Measurements from ENCODE around the gene FOXP1.
A peak's percentile ranks its signal among the peaks of the same experiment; 100 is the strongest.

Gene FOXP1

GRCh38 chr3:71583566-71584393 is at the start of gene FOXP1:
Gene FOXP1, minus strand, starts transcription at chr3:71583728. Its CDS starts 385,347 bp downstream, at chr3:71198381.
- DNase-seq: peak; percentile 87

DNA sequence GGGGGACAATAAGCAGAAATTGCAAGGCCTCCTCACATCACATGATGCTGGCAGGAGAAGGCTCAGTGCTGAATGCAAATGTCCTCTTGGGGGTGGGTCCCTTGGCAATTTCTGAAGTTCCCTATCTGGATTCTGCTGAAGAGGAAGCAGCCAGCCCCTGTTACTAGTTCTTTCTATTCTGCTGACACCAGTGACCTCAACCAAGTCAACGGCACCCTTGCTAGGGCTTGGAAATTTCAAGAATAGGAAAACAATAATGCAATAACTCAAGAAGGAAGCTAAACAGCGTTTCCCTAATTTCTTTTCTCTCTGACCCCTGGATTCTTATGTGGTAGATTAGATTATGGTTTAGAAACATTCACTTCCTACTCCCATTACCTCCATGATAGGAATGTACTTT is 46.2 kb upstream of the FOXP1 start:
- no peak for DNase-seq

DNA sequence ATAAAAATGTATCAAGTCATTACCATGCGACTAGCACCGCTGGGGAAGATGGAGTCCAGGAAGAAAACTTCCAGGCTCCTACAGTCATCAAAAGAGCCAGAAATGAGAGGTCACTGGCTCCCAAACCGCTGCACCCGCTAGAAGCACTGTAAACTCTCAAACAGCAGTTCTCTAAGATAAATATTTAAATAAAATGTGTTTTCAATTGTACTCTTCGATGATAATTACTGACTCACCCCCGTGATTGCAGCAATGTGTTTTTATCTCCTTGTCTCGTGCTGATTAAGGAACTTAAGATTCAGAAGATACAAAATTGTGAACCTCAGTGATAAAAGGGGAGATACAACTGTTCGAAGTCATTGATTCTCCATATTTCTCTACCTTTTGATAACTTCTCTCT is 45.8 kb upstream of the FOXP1 start:
- DNase-seq: no peak

DNA sequence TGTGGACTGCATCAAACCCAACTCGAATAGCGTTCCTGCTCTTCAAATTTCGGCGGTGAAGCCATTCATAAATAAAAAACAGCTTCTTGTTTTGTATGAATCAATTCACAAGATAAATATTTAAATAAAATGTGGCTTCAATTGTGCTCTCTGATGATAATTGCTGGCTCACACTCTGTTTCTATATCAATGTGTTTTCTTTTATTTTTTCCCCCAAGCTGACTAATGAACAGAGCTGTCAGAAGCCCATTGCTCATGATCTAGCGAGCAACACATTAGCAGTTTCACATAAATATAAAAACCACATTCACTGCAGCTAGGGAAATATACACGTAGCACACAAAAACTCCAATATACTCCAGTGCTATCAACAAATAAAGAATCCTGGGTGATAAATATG is 45.0 kb upstream of the FOXP1 start:
- no peak for DNase-seq

GRCh38 chr3:71625676-71626075 is 42.1 kb upstream of the FOXP1 start:
- DNase-seq: no peak

- DNase-seq: no peak
Measured at GRCh38 chr3:71621825-71622537, 38.5 kb upstream of the FOXP1 start.

- DNase-seq: no peak
Measured at GRCh38 chr3:71618538-71618937, 35.0 kb upstream of the FOXP1 start.

DNA sequence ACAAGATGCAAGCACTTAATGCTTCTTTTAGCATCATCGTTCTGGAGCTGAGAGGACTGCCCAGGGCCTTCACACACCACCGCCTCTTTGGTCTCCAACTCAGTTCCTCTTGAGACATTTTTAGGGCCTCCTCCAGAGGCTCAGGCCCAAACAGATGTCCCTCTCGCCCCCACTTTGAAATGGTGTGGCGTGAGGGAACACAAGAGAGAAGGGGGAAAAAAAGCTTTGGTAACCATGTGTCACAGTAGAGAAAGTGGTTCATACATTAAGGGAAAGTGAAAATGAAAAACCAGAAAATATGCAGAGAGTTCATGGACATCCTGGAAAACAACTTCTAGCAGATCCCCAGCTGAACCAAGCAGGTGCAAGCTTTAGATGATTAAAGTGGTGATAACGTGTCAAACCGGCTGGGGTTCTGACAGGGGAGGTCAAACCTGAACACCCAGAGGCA is 33.1 kb upstream of the FOXP1 start:
- DNase-seq: no peak

DNA sequence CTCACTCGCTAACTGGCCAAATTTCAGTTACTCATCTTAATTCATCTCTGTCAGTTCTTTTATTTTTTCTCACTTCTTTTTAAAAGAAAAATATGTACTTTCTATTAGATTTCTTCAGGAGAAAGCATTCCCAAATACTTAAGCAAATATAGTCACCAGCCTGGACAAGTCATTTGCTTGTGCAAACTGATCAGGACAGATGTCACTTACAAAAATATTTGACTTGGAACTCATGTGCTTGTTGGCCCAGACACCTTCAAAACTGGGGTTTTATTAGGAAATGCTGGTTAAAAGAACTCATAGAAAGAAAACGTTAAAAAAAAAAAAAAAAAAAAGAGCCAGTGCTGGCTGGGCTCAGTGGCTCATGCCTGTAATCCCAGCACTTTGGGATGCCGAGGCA is 31.3 kb upstream of the FOXP1 start:
- DNase-seq: no peak

DNA sequence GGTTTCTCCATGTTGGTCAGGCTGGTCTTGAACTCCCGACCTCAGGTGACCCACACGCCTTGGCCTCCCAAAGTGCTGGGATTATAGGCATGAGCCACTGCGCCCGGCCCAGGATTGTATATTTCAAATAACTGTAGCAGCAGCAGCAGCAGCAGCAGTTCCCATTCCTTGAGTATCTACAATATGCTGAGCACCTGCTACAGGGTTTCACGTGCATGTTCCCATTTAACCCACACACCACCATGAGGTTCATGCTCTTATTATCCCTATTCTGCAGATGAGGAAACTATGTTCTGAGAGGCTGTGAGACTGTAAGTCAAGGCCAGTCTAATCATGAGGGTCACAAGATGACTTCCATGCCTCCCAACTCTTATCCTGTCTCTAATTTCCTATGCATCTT is 30.9 kb upstream of the FOXP1 start:
- no peak for DNase-seq

- no peak for DNase-seq
Measured at GRCh38 chr3:71611099-71611498, 27.6 kb upstream of the FOXP1 start.

GRCh38 chr3:71607364-71607763 is 23.8 kb upstream of the FOXP1 start:
- DNase-seq: no peak

DNA sequence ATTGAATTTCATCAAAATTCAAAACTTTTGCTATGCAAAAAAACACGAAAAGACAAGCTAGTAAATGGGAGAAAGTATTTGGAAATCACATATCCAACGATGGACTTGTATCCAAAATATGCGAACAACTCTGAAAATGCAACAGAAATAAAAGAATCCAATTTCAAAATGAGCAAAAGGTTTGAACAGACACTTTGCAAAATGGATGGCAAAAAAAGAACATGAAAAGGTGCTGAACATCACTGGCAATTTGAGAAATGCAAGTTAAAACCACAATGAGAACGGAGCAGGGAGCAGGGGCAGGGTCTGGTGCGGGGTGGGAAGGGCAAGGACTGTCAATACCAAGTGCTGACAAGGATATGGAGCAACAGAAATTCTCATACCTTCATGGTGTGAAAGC is 23.1 kb upstream of the FOXP1 start:
- DNase-seq: no peak

DNA sequence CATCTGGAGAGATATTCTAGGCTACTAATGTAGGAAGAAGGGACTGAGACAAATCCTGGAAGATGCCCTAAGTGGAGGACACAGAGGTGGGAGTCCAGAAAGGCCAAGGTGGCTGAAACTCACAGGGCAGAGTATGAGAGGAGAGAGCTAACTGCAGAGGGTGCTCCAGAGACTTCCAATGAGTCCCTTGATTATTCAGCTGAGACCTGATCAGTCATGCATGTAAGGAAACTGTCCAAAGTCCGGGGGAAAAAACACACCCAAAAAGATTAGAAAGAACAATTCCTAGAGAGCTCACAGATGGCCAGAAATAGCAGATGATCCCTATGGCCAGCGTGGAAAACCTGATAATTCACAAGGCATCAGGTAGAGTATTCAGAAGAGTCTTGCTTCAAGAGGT is 18.7 kb upstream of the FOXP1 start:
- DNase-seq: no peak

DNA sequence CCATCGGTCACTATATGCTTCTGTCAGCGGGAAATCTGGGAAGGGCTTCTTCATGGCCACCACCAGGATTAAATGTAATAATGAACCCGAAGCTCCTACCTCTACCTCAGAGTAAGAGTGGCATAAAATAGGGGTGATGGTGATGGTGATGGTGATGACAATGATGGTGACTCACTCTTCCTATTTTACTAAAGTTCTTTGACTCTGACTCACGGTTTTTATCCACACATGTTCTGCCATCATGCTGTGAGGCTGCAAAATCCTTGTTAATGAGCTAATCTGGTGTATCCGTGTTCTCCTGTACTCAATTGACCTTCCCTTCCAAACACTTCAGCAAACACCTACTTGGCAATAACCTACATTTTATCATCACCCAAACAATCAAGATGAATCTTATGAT is 18.3 kb upstream of the FOXP1 start:
- no peak for DNase-seq

GRCh38 chr3:71600646-71601288 is 17.2 kb upstream of the FOXP1 start:
- DNase-seq: peak; percentile 52

DNA sequence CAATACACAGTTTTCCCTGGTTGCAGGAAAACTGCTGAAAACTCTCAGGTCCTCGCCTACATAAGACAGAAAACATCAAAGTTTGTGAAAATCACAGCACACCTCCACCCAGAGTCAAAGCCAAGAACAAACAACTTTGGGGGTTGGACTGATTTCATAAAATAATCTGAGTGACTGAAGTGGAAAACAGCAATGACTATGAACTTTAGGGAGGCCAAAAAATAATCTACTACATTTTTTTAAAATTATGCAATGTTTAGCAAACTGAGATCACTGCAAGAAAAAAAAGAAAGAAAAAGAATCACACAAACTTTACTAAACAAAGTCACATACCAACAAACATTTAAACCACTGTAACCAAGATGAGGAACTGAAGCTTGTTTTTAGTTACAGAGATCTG is 15.9 kb upstream of the FOXP1 start:
- DNase-seq: no peak

DNA sequence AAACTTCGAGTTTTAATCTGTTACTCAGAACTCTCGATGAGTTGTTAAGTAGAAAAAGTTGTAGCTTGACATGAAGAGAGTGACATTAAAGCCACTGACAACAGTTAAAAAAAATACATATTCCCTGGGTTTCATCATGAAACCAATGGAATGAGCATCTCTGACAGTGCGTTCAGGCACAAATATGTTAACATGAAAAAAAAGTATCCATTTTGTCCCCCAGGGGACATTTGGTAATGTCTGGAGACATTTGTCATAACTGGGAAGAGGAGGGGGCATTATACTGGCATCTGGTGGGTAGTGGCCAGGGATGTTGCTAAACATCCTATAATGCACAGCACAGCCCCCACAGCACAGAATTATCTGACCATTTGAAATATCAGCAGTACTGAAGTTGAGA is 14.8 kb upstream of the FOXP1 start:
- no peak for DNase-seq

- DNase-seq: no peak
Measured at GRCh38 chr3:71597286-71597685, 13.8 kb upstream of the FOXP1 start.

- DNase-seq: no peak
Measured at GRCh38 chr3:71593106-71593505, 9.6 kb upstream of the FOXP1 start.

DNA sequence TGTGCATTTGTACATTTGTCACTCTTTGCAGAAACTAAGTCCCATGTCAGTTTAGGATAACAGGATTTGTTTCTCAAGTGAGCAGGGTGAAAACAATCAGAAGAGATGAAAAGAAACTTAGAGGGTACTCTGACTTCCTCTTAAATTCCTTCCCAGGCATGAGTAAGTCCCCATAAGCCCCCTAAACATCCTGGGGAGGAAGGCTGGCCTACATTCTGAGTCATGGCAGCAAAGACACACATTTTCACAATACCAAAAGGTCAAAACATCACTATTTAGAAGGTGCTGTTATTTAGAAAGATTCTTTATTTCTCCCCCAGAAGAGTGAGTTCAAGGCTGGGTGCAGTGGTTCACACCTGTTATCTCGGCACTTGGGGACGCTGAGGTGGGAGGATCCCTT is 7.6 kb upstream of the FOXP1 start:
- DNase-seq: no peak

DNA sequence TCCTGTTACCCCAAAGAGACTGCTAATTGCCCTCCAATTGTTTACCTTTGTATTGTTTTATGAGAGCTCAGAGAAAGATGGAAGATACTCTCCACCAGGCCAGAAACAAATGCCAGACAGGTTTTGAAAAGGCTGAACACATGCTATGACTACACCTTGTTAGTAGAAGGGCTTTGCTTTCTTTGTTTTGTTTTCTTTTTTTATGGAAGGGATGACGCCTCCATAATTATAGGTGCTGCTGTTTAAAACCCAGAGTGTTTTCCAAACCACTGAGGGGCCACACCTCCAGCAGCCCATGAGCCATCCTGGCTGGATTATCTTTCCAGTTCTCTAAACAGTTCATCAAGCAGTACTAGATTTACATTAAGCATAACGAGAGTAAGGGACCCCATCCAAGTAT is 5.6 kb upstream of the FOXP1 start:
- no peak for DNase-seq

GRCh38 chr3:71587958-71588357 is 4.4 kb upstream of the FOXP1 start:
- DNase-seq: no peak

DNA sequence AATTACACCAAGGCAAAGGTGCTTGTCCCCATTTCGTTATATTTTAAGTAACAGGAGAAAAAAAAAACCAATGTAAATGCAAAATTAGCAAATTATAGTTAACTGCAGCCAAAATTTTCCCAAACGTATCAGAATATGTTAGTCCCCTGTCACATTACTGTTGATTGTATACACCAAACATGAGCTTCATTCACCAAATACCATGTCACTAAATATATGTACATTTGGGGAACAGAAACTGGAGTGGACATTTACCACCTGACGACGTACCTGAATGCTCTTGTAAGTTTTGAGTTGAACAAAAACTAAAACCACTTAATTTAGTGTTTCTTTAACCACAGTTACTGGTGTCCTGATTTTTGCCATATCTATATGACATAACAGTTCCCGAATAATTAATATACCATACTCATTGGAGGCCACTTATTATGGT is 3.3 kb upstream of the FOXP1 start:
- no peak for DNase-seq
